OCI-LY1 (cell line): Measurements from ENCODE around the gene HTR6.

ENCODE experiments used
- H2AFZ ChIP-seq: fragments of 200-600 bp; sonication (generic), shearing (Covaris generic); 2 replicates; pipeline ENCODE4 v1.6.0; 2014; ENCODE audit warnings: antibody characterized with exemption, mild to moderate bottlenecking, low read length
- H3F3A ChIP-seq: fragments of 200-600 bp; sonication (generic), shearing (Covaris generic); 2 replicates; pipeline ENCODE4 v1.6.0; 2014; ENCODE audit warnings: mild to moderate bottlenecking, antibody characterized with exemption, low read length, moderate library complexity; ENCODE audit not compliant: insufficient read depth
- H3K27ac ChIP-seq: fragments of 200-600 bp; sonication (generic); 2 replicates; pipeline ENCODE4 v1.5.1; 2014; ENCODE audit warnings: low read length, mixed run types, mild to moderate bottlenecking, low read depth; ENCODE audit not compliant: poor library complexity, severe bottlenecking
- H3K27me3 ChIP-seq: fragments of 200-600 bp; sonication (generic); 2 replicates; pipeline ENCODE4 v1.6.0; 2014; ENCODE audit warnings: antibody characterized with exemption, mild to moderate bottlenecking, low read length, moderate library complexity; ENCODE audit not compliant: insufficient read depth
- H3K36me3 ChIP-seq: fragments of 200-600 bp; sonication (generic); 2 replicates; pipeline ENCODE4 v1.6.1; 2014; ENCODE audit warnings: mild to moderate bottlenecking, antibody characterized with exemption, low read length, moderate library complexity, mixed read lengths; ENCODE audit not compliant: insufficient read depth
- H3K4me1 ChIP-seq: fragments of 200-600 bp; sonication (generic); 2 replicates; pipeline ENCODE4 v1.5.1; 2014; ENCODE audit warnings: mild to moderate bottlenecking, low read length, moderate library complexity; ENCODE audit not compliant: insufficient read depth, severe bottlenecking
- H3K4me2 ChIP-seq: fragments of 200-600 bp; sonication (generic), shearing (Covaris generic); 2 replicates; pipeline ENCODE4 v1.6.1; 2014; ENCODE audit warnings: low read length
- H3K4me3 ChIP-seq: fragments of 200-600 bp; sonication (generic); 2 replicates; pipeline ENCODE4 v1.5.1; 2014; ENCODE audit warnings: low read length, low read depth, mild to moderate bottlenecking, mixed read lengths; ENCODE audit not compliant: poor library complexity, severe bottlenecking
- H3K79me2 ChIP-seq: fragments of 200-600 bp; shearing (Covaris generic); 2 replicates; pipeline ENCODE4 v1.6.1; 2016; ENCODE audit warnings: mixed run types, low read length, mixed read lengths; ENCODE audit not compliant: insufficient read depth
- H3K9ac ChIP-seq: fragments of 200-600 bp; sonication (generic), shearing (Covaris generic); 2 replicates; pipeline ENCODE4 v1.6.1; 2014; ENCODE audit warnings: mild to moderate bottlenecking, low read length, mixed read lengths
- H3K9me2 ChIP-seq: fragments of 200-600 bp; sonication (generic), shearing (Covaris generic); 2 replicates; pipeline ENCODE4 v1.6.1; 2014; ENCODE audit warnings: low read depth, mild to moderate bottlenecking, low read length, mixed read lengths
- H3K9me3 ChIP-seq: fragments of 200-600 bp; shearing (Covaris generic); 2 replicates; pipeline ENCODE4 v1.6.1; 2014; ENCODE audit warnings: low read length, mixed read lengths
- H4K20me1 ChIP-seq: fragments of 200-600 bp; sonication (generic), shearing (Covaris generic); 2 replicates; pipeline ENCODE4 v1.6.0; 2016; ENCODE audit warnings: mild to moderate bottlenecking, low read length; ENCODE audit not compliant: insufficient read depth
- EZH2 ChIP-seq: fragments of 200-600 bp; sonication (generic), shearing (Covaris generic); IDR thresholded peaks from 2 replicates; pipeline ENCODE4 v1.8.0; 2017; ENCODE audit warnings: borderline replicate concordance, mixed run types, mild to moderate bottlenecking, antibody characterized with exemption, low read length, moderate library complexity, mixed read lengths
- TF ChIP-seq, protein P1 (sequence below): fragments of 200-600 bp; sonication (generic), shearing (Covaris generic); IDR thresholded peaks from 2 replicates; pipeline ENCODE4 v1.5.1; 2017; ENCODE audit warnings: mild to moderate bottlenecking, antibody characterized with exemption, low read length, moderate library complexity, mixed read lengths

The HTR6 gene

DNA sequence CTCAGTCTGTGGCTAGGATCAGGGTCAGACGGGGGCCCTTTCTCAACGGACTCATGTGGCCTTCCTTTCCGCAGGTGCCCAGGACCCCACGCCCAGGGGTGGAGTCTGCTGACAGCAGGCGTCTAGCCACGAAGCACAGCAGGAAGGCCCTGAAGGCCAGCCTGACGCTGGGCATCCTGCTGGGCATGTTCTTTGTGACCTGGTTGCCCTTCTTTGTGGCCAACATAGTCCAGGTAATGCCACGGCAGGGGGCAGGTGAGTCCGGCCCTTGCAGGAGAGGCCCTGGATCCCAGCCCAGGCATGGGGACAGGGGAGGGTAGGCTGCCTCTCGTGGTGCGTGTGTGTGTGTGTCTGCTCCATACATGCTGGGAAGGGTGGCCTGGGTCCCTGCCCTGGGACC, 13.8 kb downstream of the HTR6 start:
- Histone ChIP-seq H2AFZ (no peak overlapping the region), H3K36me3 (no peaks in the 10 kb centered on the region), H4K20me1 (no peaks in the 10 kb centered on the region), H3K9me3 (no peaks in the 10 kb centered on the region), H3F3A (no peaks in the 10 kb centered on the region), H3K9me2 (no peaks in the 10 kb centered on the region), H3K79me2 (no peaks in the 10 kb centered on the region), H3K9ac (no peak overlapping the region), H3K27ac (no peak overlapping the region), H3K4me1 (no peaks in the 10 kb centered on the region), H3K4me3 (no peak overlapping the region), H3K27me3 (no peaks in the 10 kb centered on the region), H3K4me2 (no peak overlapping the region)
- no peak for TF ChIP-seq EZH2

DNA sequence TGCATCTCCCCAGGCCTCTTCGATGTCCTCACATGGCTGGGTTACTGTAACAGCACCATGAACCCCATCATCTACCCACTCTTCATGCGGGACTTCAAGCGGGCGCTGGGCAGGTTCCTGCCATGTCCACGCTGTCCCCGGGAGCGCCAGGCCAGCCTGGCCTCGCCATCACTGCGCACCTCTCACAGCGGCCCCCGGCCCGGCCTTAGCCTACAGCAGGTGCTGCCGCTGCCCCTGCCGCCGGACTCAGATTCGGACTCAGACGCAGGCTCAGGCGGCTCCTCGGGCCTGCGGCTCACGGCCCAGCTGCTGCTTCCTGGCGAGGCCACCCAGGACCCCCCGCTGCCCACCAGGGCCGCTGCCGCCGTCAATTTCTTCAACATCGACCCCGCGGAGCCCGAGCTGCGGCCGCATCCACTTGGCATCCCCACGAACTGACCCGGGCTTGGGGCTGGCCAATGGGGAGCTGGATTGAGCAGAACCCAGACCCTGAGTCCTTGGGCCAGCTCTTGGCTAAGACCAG, 14.3 kb downstream of the HTR6 start:
- Histone ChIP-seq H3K27ac (no peak overlapping the region), H3K9me3 (no peaks in the 10 kb centered on the region), H3K9ac (no peak overlapping the region), H4K20me1 (no peaks in the 10 kb centered on the region), H3K4me3 (no peak overlapping the region), H3K4me1 (no peaks in the 10 kb centered on the region), H3K79me2 (no peaks in the 10 kb centered on the region), H3K4me2 (no peak overlapping the region), H3K27me3 (no peaks in the 10 kb centered on the region), H3K9me2 (no peaks in the 10 kb centered on the region), H3K36me3 (no peaks in the 10 kb centered on the region), H3F3A (no peaks in the 10 kb centered on the region), H2AFZ (no peak overlapping the region)
- no peak for TF ChIP-seq EZH2
- TF ChIP-seq, protein P1, sequence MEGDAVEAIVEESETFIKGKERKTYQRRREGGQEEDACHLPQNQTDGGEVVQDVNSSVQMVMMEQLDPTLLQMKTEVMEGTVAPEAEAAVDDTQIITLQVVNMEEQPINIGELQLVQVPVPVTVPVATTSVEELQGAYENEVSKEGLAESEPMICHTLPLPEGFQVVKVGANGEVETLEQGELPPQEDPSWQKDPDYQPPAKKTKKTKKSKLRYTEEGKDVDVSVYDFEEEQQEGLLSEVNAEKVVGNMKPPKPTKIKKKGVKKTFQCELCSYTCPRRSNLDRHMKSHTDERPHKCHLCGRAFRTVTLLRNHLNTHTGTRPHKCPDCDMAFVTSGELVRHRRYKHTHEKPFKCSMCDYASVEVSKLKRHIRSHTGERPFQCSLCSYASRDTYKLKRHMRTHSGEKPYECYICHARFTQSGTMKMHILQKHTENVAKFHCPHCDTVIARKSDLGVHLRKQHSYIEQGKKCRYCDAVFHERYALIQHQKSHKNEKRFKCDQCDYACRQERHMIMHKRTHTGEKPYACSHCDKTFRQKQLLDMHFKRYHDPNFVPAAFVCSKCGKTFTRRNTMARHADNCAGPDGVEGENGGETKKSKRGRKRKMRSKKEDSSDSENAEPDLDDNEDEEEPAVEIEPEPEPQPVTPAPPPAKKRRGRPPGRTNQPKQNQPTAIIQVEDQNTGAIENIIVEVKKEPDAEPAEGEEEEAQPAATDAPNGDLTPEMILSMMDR = no peak

DNA sequence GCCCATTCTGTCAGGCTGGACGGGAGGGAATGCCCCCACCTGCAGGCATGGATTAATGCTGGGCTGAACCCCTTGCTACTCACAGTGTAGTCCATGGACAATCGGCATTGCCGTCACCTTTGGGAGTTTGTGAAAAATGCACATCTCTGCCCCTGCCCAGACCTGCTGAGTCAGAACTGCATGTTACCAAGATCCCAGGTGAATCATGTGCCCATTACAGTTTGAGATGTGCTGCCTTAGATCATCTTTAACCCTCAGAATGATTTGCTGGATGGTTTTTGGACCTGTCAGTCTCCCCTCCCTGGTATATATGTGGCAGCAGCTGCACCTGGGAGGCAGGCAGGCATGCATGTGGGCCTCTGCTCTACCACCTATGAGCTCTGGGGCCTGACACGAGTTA, 15.0 kb downstream of the HTR6 start:
- Histone ChIP-seq H3F3A (no peaks in the 10 kb centered on the region), H3K4me2 (no peak overlapping the region), H3K36me3 (no peaks in the 10 kb centered on the region), H3K9me2 (no peaks in the 10 kb centered on the region), H3K4me3 (no peak overlapping the region), H3K79me2 (no peaks in the 10 kb centered on the region), H3K27ac (no peak overlapping the region), H4K20me1 (no peaks in the 10 kb centered on the region), H3K9ac (no peak overlapping the region), H3K4me1 (no peaks in the 10 kb centered on the region), H2AFZ (no peak overlapping the region), H3K27me3 (no peaks in the 10 kb centered on the region), H3K9me3 (no peaks in the 10 kb centered on the region)
- no peak for TF ChIP-seq EZH2
- TF ChIP-seq, protein P1 = no peak

DNA sequence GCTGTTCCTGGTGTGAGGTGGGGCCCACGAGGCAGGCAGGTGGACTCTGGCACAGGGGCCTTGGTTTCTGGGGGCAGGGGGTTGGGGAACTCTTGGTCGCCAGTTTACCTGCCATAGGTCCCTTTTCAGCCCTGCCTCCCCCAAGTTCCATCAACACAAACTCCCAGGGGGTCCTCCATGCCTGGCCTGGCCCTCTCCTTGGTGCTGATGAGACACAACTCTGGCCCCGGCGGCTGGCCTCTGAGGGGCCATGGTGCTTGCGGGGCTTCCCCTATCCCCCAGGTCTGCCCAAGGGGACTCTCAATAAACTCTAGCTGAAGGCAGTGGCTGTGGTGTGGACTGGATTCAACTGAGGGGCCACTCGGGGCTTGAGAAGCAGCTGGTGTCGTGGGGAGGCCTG, 16.0 kb downstream of the HTR6 start:
- no peak overlapping the region for H3K27ac ChIP-seq
- H3K4me2 ChIP-seq = no peak overlapping the region
- no peak for TF ChIP-seq EZH2
- no peaks in the 10 kb centered on the region for H3K4me1 ChIP-seq
- H3K36me3 ChIP-seq = no peaks in the 10 kb centered on the region
- no peaks in the 10 kb centered on the region for H3K27me3 ChIP-seq
- H3K4me3 ChIP-seq = no peak overlapping the region
- no peaks in the 10 kb centered on the region for H3F3A ChIP-seq
- H3K79me2 ChIP-seq = no peaks in the 10 kb centered on the region
- no peak overlapping the region for H3K9ac ChIP-seq
- H3K9me3 ChIP-seq = no peaks in the 10 kb centered on the region
- no peak overlapping the region for H2AFZ ChIP-seq
- H3K9me2 ChIP-seq = no peaks in the 10 kb centered on the region
- H4K20me1 ChIP-seq = no peaks in the 10 kb centered on the region
